ENCODE measurements around the gene NPAS3.

Gene NPAS3

GRCh38 chr14:33563191-33563900, 624.7 kb downstream of the NPAS3 start:
- no peak overlapping the region for H3K4me3 ChIP-seq (ENCODE audit: low read depth, low read length)
- no peak for DNase-seq (ENCODE audit: low read depth)

GRCh38 chr14:33563901-33564197, 625.2 kb downstream of the NPAS3 start:
- no peak overlapping the region for H3K4me3 ChIP-seq (ENCODE audit: low read depth, low read length)
- DNase-seq (ENCODE audit: low read depth): no peak
- no peak for TF ChIP-seq CTCF (IDR thresholded peaks at IDR 0.05; ENCODE audit: low read depth, low read length, missing control alignments)

More at GRCh38 chr14:33563191-33563900, 624.7 kb downstream of the NPAS3 start:
- no peak for TF ChIP-seq CTCF (IDR thresholded peaks at IDR 0.05; ENCODE audit: low read depth, low read length, missing control alignments)

GRCh38 chr14:33564774-33565630, 626.3 kb downstream of the NPAS3 start:
- H3K4me3 ChIP-seq (ENCODE audit: low read depth, low read length): no peak overlapping the region
- TF ChIP-seq CTCF (IDR thresholded peaks at IDR 0.05; ENCODE audit: low read depth, low read length, missing control alignments): no peak
- DNase-seq (ENCODE audit: low read depth): peak; percentile 16

- no peak for DNase-seq (ENCODE audit: low read depth)
- TF ChIP-seq CTCF (IDR thresholded peaks at IDR 0.05; ENCODE audit: low read depth, low read length, missing control alignments): no peak
- no peak overlapping the region for H3K4me3 ChIP-seq (ENCODE audit: low read depth, low read length)
These were observed 627.4 kb downstream of the NPAS3 start for GRCh38 chr14:33566082-33566481.

GRCh38 chr14:33567023-33567728, 628.5 kb downstream of the NPAS3 start:
- no peak for DNase-seq (ENCODE audit: low read depth)
- no peak for TF ChIP-seq CTCF (IDR thresholded peaks at IDR 0.05; ENCODE audit: low read depth, low read length, missing control alignments)
- H3K4me3 ChIP-seq (ENCODE audit: low read depth, low read length): no peak overlapping the region

GRCh38 chr14:33567731-33568130, 629.1 kb downstream of the NPAS3 start:
- no peak for DNase-seq (ENCODE audit: low read depth)
- H3K4me3 ChIP-seq (ENCODE audit: low read depth, low read length): no peak overlapping the region
- TF ChIP-seq CTCF (IDR thresholded peaks at IDR 0.05; ENCODE audit: low read depth, low read length, missing control alignments): no peak
